HK-2 (cell line): ENCODE data around the gene LGALS3.

Source experiments
- DNase-seq: peaks from one replicate; pipeline ENCODE4 v3.0.0-alpha.2; 2018; ENCODE audit not compliant: unreplicated experiment

The LGALS3 gene

GRCh38 chr14:55131370-55132137 is 2.5 kb downstream of the LGALS3 start:
- DNase-seq: no peak

GRCh38 chr14:55133416-55133815 is 4.4 kb downstream of the LGALS3 start:
- no peak for DNase-seq

- DNase-seq: no peak
These were observed 7.2 kb downstream of the LGALS3 start for GRCh38 chr14:55136241-55136640.

GRCh38 chr14:55136885-55137786 is 8.1 kb downstream of the LGALS3 start:
- no peak for DNase-seq

DNA sequence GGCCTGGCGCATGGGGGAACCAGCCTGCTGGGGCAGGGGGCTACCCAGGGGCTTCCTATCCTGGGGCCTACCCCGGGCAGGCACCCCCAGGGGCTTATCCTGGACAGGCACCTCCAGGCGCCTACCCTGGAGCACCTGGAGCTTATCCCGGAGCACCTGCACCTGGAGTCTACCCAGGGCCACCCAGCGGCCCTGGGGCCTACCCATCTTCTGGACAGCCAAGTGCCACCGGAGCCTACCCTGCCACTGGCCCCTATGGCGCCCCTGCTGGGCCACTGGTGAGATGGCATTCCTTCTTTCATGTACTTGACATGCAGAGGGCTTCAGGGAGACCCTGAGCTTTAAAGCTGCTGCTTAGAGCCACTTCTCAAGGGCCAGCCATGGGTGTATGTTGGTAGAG is 9.0 kb downstream of the LGALS3 start:
- no peak for DNase-seq

- DNase-seq: no peak
These were observed 10.1 kb downstream of the LGALS3 start for GRCh38 chr14:55139141-55139540.

GRCh38 chr14:55139696-55140509 is 10.9 kb downstream of the LGALS3 start:
- DNase-seq: no peak

DNA sequence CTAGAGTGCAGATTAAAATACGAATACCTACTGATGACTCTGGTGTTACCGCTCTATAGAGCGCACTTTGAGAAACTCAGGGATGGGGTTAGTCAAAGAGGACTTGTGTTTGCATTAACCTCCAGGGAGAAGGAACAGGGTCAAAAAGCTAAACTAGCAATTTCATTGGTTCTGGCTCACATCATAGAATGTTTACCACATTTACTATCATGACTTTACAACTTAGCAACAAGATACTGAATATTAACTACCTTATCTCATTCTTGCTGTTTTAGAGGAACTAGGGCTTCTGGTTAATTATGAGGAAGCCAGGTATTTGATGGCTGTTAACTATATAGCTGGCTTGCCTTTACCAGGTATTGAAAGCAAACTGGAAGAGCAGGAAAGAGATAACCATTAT is 12.8 kb downstream of the LGALS3 start:
- DNase-seq: no peak

GRCh38 chr14:55142466-55142865 is 13.4 kb downstream of the LGALS3 start:
- no peak for DNase-seq

DNA sequence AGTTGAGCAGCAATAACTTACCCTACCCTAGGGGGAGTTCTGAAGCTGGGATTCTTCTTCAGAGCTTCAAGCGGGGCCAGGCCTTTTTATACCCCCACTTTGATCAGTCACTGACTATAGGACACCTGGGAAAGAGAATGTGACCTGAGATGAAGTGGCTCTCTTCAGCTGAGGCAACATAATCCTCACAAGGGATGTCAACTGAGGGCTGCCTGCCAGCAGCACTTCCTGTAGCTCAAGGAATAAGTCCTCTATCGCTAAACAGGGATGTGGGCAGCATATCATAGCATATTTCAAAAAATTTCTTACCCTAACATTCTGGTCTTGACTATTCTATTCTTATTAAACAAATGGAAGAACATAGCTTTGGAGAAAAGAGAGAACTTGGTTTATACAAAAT is 17.4 kb downstream of the LGALS3 start:
- DNase-seq: no peak

- DNase-seq: no peak
These were observed 22.5 kb downstream of the LGALS3 start for GRCh38 chr14:55151601-55152000.

DNA sequence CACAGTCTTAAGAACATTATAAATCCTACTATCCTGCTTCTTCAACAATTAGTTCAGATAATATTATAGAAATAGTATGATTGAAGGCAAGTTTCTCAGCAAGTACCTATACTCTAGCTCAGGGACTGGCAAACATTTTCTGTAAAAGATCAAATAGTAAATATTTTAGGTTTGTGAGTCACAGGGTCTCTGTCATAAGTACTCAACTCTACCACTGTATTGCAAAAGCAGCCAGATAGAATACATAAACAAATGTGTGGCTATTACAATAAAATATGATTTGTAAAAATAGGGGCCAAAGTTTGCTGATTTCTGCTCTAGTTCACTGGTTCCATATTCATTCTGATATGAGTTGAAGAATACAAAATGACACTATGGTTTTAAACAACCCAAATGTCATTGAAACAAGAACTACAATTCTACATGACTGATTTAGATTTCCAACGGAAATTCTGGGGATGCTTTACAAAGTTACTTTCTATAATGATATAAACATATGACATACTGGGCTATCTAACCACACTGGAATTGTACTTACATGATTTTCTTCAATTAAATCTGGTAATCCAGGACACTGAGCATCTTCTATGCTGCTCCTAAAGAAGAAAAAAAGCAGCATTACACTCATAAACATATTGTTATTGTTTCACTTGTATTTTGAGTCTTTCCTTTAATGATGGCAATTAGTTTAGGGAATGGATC is 23.2 kb downstream of the LGALS3 start:
- no peak for DNase-seq

- no peak for DNase-seq
These were observed 24.9 kb downstream of the LGALS3 start for GRCh38 chr14:55153951-55154350.

DNA sequence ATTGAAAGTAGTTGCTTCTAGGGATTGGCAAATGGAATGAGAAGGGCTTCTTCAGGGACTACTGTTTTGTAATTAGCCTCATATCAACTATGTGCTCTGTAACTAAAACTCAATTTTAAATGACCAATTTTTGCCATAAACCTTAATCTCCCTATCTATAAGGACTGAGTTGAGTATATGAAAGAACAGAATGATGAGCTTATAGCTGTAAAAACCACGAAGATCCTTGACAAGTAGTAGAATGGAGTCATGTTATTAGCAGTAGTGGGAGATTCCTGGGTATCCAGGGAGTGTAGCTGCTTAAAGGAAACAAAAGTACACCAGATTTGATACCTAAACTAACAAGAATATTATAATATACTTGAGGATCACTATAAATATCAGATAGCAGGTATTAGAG is 28.0 kb downstream of the LGALS3 start:
- DNase-seq: no peak

DNA sequence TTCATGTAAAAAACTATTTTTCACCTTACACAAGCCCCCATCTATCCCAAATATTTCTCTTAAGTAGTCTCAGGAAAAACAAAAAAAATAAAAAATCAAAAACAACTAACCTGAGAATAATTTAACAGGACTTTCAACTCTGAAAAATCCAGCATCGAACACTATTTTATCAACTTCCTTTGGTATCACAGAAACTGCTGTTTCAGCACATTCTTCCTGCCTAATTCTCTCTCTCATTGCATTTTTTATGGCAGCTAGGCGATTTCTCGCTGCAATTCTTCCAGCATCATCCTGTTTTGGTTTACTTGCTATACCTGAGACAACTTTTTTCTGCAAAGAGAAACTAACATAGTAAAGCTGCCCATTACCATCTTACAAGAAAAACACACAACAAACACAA is 29.4 kb downstream of the LGALS3 start:
- DNase-seq: no peak

DNA sequence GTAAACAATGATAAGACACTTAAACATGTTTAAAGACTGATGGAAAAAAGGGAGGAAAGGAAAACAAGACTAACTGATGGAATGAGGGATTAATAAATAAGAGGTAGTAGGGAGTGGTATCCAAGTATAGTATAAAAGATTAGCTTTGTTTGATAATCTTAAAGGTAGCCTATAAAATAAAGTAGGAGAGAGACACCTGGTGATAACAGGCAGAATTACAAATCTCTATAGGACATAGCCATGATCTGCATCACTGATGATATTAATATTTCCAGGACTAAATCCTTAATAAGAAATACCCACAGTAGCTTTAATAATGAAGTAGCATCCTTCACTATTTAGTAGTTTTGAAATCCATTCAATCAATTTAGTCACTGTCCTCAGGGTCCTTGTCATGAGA is 31.9 kb downstream of the LGALS3 start:
- DNase-seq: no peak

GRCh38 chr14:55170526-55170925 is 41.5 kb downstream of the LGALS3 start:
- DNase-seq: no peak

- DNase-seq: no peak
These were observed 51.0 kb downstream of the LGALS3 start for GRCh38 chr14:55180006-55180405.

- no peak for DNase-seq
These were observed 51.4 kb downstream of the LGALS3 start for GRCh38 chr14:55180434-55180833.

GRCh38 chr14:55188686-55189295 is 59.7 kb downstream of the LGALS3 start:
- DNase-seq: no peak

- DNase-seq: no peak
These were observed 61.8 kb downstream of the LGALS3 start for GRCh38 chr14:55190906-55191202.
